ENCODE measurements around the gene LILRA1. TPM values are rescaled to one million over a fixed set of nuclear protein-coding genes. Genes with fewer than 3 reads are reported as not detected.
A peak's percentile ranks its signal among the peaks of the same experiment; 100 is the strongest.

The LILRA1 gene
- total and polyA plus RNA-seq, 10 of the 15 experiments (the other 5 are each of a cell fraction or from before 2014, with no cell fraction given), result 0.04 TPM; not detected in 9

DNA sequence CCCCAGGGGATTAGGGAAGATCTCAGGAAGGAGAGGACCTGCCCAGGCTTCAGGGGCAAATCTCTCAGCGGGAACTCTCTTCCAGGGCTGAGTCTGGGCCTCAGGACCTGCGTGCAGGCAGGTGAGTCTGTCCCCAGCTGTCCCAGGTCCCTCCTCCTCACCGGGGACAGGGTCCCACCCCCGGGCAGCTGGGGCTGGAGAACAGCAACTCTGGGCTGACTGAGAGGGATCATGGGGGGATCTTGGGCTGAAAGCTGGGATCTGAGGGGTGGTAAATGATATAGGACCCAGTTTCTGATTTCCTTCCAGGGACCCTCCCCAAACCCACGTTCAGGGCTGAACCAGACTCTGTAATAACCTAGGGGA, 14.3 kb downstream of the LILRA1 start:
- POLR2A ChIA-PET, result interaction anchor here (0.8 to 3.4 kb wide), 2 partner anchors 9 to 12 kb away, joined by 3 to 14 read pairs; no protein-coding TSS in a partner anchor

More for the DNA sequence above, 14.3 kb downstream of the LILRA1 start:
- TF ChIP-seq NR2C1 (IDR thresholded peaks at IDR 0.05), result no peak
- no peak for TF ChIP-seq POLR2A (IDR thresholded peaks at IDR 0.05; ENCODE audit: low read depth, low read length)
- TF ChIP-seq, protein P1, sequence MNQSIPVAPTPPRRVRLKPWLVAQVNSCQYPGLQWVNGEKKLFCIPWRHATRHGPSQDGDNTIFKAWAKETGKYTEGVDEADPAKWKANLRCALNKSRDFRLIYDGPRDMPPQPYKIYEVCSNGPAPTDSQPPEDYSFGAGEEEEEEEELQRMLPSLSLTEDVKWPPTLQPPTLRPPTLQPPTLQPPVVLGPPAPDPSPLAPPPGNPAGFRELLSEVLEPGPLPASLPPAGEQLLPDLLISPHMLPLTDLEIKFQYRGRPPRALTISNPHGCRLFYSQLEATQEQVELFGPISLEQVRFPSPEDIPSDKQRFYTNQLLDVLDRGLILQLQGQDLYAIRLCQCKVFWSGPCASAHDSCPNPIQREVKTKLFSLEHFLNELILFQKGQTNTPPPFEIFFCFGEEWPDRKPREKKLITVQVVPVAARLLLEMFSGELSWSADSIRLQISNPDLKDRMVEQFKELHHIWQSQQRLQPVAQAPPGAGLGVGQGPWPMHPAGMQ (IDR thresholded peaks at IDR 0.05; ENCODE audit: borderline replicate concordance), result no peak
- TF ChIP-seq TBL1XR1 (IDR thresholded peaks at IDR 0.05; ENCODE audit: low read depth, low read length), result no peak
- no peak for TF ChIP-seq ZSCAN29 (IDR thresholded peaks at IDR 0.05)
- no peak for TF ChIP-seq PBX3 (IDR thresholded peaks at IDR 0.05; ENCODE audit: insufficient replicate concordance, low read depth, low read length)
- no peak for TF ChIP-seq IKZF1 (conservative IDR thresholded peaks at IDR 0.05)
- no peak for TF ChIP-seq WRNIP1 (IDR thresholded peaks at IDR 0.05; ENCODE audit: borderline replicate concordance, low read depth, low read length)
- no peak for TF ChIP-seq MEF2A (IDR thresholded peaks at IDR 0.05; ENCODE audit: insufficient read depth, low read depth, low read length)
- TF ChIP-seq ESRRA (IDR thresholded peaks at IDR 0.05; ENCODE audit: low read length), result no peak
- TF ChIP-seq ZNF207 (IDR thresholded peaks at IDR 0.05; ENCODE audit: borderline replicate concordance), result no peak
- no peak for TF ChIP-seq BMI1 (IDR thresholded peaks at IDR 0.05; ENCODE audit: borderline replicate concordance)
- no peak for TF ChIP-seq NR2F1 (conservative IDR thresholded peaks at IDR 0.05)
- no peak for TF ChIP-seq POLR2AphosphoS5 (IDR thresholded peaks at IDR 0.05; ENCODE audit: low read length)
- TF ChIP-seq, protein P2, sequence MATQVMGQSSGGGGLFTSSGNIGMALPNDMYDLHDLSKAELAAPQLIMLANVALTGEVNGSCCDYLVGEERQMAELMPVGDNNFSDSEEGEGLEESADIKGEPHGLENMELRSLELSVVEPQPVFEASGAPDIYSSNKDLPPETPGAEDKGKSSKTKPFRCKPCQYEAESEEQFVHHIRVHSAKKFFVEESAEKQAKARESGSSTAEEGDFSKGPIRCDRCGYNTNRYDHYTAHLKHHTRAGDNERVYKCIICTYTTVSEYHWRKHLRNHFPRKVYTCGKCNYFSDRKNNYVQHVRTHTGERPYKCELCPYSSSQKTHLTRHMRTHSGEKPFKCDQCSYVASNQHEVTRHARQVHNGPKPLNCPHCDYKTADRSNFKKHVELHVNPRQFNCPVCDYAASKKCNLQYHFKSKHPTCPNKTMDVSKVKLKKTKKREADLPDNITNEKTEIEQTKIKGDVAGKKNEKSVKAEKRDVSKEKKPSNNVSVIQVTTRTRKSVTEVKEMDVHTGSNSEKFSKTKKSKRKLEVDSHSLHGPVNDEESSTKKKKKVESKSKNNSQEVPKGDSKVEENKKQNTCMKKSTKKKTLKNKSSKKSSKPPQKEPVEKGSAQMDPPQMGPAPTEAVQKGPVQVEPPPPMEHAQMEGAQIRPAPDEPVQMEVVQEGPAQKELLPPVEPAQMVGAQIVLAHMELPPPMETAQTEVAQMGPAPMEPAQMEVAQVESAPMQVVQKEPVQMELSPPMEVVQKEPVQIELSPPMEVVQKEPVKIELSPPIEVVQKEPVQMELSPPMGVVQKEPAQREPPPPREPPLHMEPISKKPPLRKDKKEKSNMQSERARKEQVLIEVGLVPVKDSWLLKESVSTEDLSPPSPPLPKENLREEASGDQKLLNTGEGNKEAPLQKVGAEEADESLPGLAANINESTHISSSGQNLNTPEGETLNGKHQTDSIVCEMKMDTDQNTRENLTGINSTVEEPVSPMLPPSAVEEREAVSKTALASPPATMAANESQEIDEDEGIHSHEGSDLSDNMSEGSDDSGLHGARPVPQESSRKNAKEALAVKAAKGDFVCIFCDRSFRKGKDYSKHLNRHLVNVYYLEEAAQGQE (IDR thresholded peaks at IDR 0.05; ENCODE audit: low read depth, low read length), result no peak
- TF ChIP-seq HCFC1 (IDR thresholded peaks at IDR 0.05; ENCODE audit: low read length), result no peak
- TF ChIP-seq, protein P3, sequence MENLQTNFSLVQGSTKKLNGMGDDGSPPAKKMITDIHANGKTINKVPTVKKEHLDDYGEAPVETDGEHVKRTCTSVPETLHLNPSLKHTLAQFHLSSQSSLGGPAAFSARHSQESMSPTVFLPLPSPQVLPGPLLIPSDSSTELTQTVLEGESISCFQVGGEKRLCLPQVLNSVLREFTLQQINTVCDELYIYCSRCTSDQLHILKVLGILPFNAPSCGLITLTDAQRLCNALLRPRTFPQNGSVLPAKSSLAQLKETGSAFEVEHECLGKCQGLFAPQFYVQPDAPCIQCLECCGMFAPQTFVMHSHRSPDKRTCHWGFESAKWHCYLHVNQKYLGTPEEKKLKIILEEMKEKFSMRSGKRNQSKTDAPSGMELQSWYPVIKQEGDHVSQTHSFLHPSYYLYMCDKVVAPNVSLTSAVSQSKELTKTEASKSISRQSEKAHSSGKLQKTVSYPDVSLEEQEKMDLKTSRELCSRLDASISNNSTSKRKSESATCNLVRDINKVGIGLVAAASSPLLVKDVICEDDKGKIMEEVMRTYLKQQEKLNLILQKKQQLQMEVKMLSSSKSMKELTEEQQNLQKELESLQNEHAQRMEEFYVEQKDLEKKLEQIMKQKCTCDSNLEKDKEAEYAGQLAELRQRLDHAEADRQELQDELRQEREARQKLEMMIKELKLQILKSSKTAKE (IDR thresholded peaks at IDR 0.05; ENCODE audit: low read depth, poor library complexity, severe bottlenecking), result no peak
- no peak for TF ChIP-seq BCL11A (IDR thresholded peaks at IDR 0.05; ENCODE audit: low read depth, low read length)
- TF ChIP-seq PML (IDR thresholded peaks at IDR 0.05; ENCODE audit: low read length), result no peak
- Histone ChIP-seq H3K4me1 (ENCODE audit: control insufficient read depth, insufficient read depth, low read length) (peaks cover 33% of the 10 kb centered on the region), H3K9me3 (replicated peaks; ENCODE audit: control insufficient read depth, insufficient read depth, low read length) (peaks cover 15% of the 10 kb centered on the region), H4K20me1 (ENCODE audit: control insufficient read depth, insufficient read depth) (no peaks in the 10 kb centered on the region), H3K36me3 (ENCODE audit: control insufficient read depth in 2 of 2, insufficient read depth in 2 of 2, low read length in 1 of 2) (no peaks in the 10 kb centered on the region), H3K9ac (ENCODE audit: control insufficient read depth, insufficient read depth, low read length) (peak overlapping the region; percentile 59), H2AFZ (ENCODE audit: control insufficient read depth, low read depth, low read length) (no peak overlapping the region), H3K4me3 (no peak overlapping the region), H3K27me3 (replicated peaks in 1 of 2; ENCODE audit: control insufficient read depth in 2 of 2, insufficient read depth in 2 of 2, low read length in 1 of 2) (no peaks in the 10 kb centered on the region), H3K4me2 (ENCODE audit: control insufficient read depth, insufficient read depth) (peak overlapping the region; percentile 92), H3K27ac (ENCODE audit: control insufficient read depth, insufficient read depth) (peak overlapping the region; percentile 84), H3K79me2 (ENCODE audit: control insufficient read depth, insufficient read depth, low read length) (no peaks in the 10 kb centered on the region; the same call in 1 of the 2 replicates)
- ChIA-PET SMC1A (ENCODE audit: uncharacterized antibody, unreplicated experiment) (interaction anchor here (4.2 kb wide), 1 partner anchor 11 kb away, joined by 20 read pairs; no protein-coding TSS in a partner anchor), CTCF (no interaction called here), RAD21 (ENCODE audit: unreplicated experiment) (no interaction called here)
- ATAC-seq (no peak), FAIRE-seq (no peak), DNase-seq (ENCODE audit: low read depth, low spot score) (no peak)
- 45% methylated on average over 5 of the region's 5 CpGs for WGBS (ENCODE audit: insufficient coverage, insufficient replicate concordance, low lambda C conversion rate, missing lambda C conversion rate)
- intact Hi-C loops (cut with micrococcal nuclease; ENCODE audit: unreplicated experiment) (loop anchor here (5.0 kb wide), 1 partner anchor 40 kb away; no protein-coding TSS in a partner anchor), in situ Hi-C loops (cut with MboI) (no loop called here)
- BruUV-seq (replicated peaks), result no TSS peak

Measured in GM12878 (cell line).